GM12878 (cell line): ENCODE data around the gene GGACT. TPM values are rescaled to one million over a fixed set of nuclear protein-coding genes. Genes with fewer than 3 reads are reported as not detected.

Source experiments
- ATAC-seq: fragments of 200-7000 bp; cut with Tn5 transposase; 3 replicates; pipeline ENCODE4 v1.9.1; 2020; ENCODE audit warnings: mild to moderate bottlenecking, moderate library complexity
- BruUV-seq: library from RNA; stranded (reverse); fragments of 400-500 nt; replicated peaks from 2 replicates; lab custom pipeline; 2021; lab: Mats Ljungman, UMichigan
- CTCF ChIA-PET: fragments of 300-600 bp; sonication (Branson Sonifier 250); formaldehyde crosslinking; extraction: SDS; loops from one replicate; lab custom pipeline; 2021; ENCODE audit warnings: inconsistent platforms; lab: Yijun Ruan, JAX
- POLR2A ChIA-PET: fragments of 350-600 bp; formaldehyde crosslinking; extraction: SDS; loops from one replicate; lab custom pipeline; 2021; ENCODE audit warnings: inconsistent platforms; lab: Charles Lee
- RAD21 ChIA-PET: fragments of 300-600 bp; sonication (Branson Sonifier 250); formaldehyde crosslinking; loops from one replicate; lab custom pipeline; 2023; ENCODE audit warnings: antibody characterized with exemption; ENCODE audit not compliant: unreplicated experiment; lab: Charles Lee
- SMC1A ChIA-PET: fragments of 300-600 bp; sonication (Branson Sonifier 250); formaldehyde crosslinking; loops from one replicate; lab custom pipeline; 2023; ENCODE audit not compliant: unreplicated experiment, uncharacterized antibody; lab: Charles Lee
- DNase-seq: peaks from one replicate; pipeline ENCODE4 v3.0.0-alpha.2; 2011; ENCODE audit warnings: low read depth, low spot score
- FAIRE-seq: peaks from 3 replicates; lab custom pipeline; 2011; peaks lifted over from hg19 to GRCh38; lab: Jason Lieb, UNC
- H2AFZ ChIP-seq: 2 replicates; pipeline ENCODE4 v1.6.0; 2011; ENCODE audit warnings: low read depth, low read length, control low read depth; ENCODE audit not compliant: control insufficient read depth
- H3K27ac ChIP-seq: 2 replicates; pipeline ENCODE4 v1.5.1; 2011; ENCODE audit warnings: control low read depth; ENCODE audit not compliant: control insufficient read depth, insufficient read depth
- H3K27me3 ChIP-seq, 2 experiments: replicated peaks in 1 of 2; 2 replicates each; pipeline versions ENCODE4 v1.6.0 to v1.6.1; 2011; ENCODE audit warnings: low read length in 1 of 2; ENCODE audit not compliant: control insufficient read depth in 2 of 2, insufficient read depth in 2 of 2
- H3K36me3 ChIP-seq, 2 experiments: 2 replicates each; pipeline ENCODE4 v1.5.1; 2011; ENCODE audit warnings: low read length in 1 of 2; ENCODE audit not compliant: control insufficient read depth in 2 of 2, insufficient read depth in 2 of 2
- H3K4me1 ChIP-seq: 2 replicates; pipeline ENCODE4 v1.6.1; 2011; ENCODE audit warnings: mild to moderate bottlenecking, low read length, moderate library complexity, mixed read lengths; ENCODE audit not compliant: control insufficient read depth, insufficient read depth
- H3K4me2 ChIP-seq: 2 replicates; pipeline ENCODE4 v1.6.0; 2011; ENCODE audit warnings: control low read depth; ENCODE audit not compliant: control insufficient read depth, insufficient read depth
- H3K4me3 ChIP-seq: fragments of 200-600 bp; sonication (generic); 2 replicates; pipeline ENCODE4 v1.5.1; 2016
- H3K79me2 ChIP-seq: 2 replicates; pipeline ENCODE4 v1.6.0; 2011; ENCODE audit warnings: low read length; ENCODE audit not compliant: control insufficient read depth, insufficient read depth
- H3K9ac ChIP-seq: 2 replicates; pipeline ENCODE4 v1.8.0; 2011; ENCODE audit warnings: low read length, control low read depth, mixed read lengths; ENCODE audit not compliant: control insufficient read depth, insufficient read depth
- H3K9me3 ChIP-seq: replicated peaks from 3 replicates; pipeline ENCODE4 v1.5.1; 2011; ENCODE audit warnings: mild to moderate bottlenecking, low read length; ENCODE audit not compliant: control insufficient read depth, insufficient read depth
- H4K20me1 ChIP-seq: 2 replicates; pipeline ENCODE4 v1.6.0; 2011; ENCODE audit not compliant: control insufficient read depth, insufficient read depth
- ASH2L ChIP-seq: fragments of 300-600, 200-600 bp; sonication (generic); IDR thresholded peaks from 2 replicates; pipeline ENCODE4 v1.6.1; 2017; ENCODE audit warnings: low read depth, mild to moderate bottlenecking, borderline replicate concordance
- BCLAF1 ChIP-seq: fragments of 450-650 bp; IDR thresholded peaks from 2 replicates; pipeline ENCODE4 v1.6.1; 2017; ENCODE audit warnings: antibody characterized with exemption, mild to moderate bottlenecking, moderate library complexity
- CEBPZ ChIP-seq: fragments of 150-350 bp; IDR thresholded peaks from 2 replicates; pipeline ENCODE4 v1.6.1; 2016; ENCODE audit warnings: low read depth, low read length
- CHD1 ChIP-seq: IDR thresholded peaks from 2 replicates; pipeline ENCODE4 v1.6.1; 2012; ENCODE audit warnings: low read depth, low read length, improper control_type of control experiment
- ELK1 ChIP-seq: IDR thresholded peaks from 2 replicates; pipeline ENCODE4 v1.6.1; 2012; ENCODE audit warnings: low read depth, low read length, improper control_type of control experiment
- JUND ChIP-seq: IDR thresholded peaks from 2 replicates; pipeline ENCODE4 v1.6.1; 2012; ENCODE audit warnings: low read depth, mild to moderate bottlenecking, low read length, improper control_type of control experiment, moderate library complexity
- MEF2A ChIP-seq: IDR thresholded peaks from 2 replicates; pipeline ENCODE4 v1.6.1; 2011; ENCODE audit warnings: low read depth, mild to moderate bottlenecking, low read length, moderate library complexity; ENCODE audit not compliant: insufficient read depth
- MXI1 ChIP-seq: fragments of 150-350 bp; IDR thresholded peaks from 2 replicates; pipeline ENCODE4 v1.6.1; 2011; ENCODE audit warnings: low read depth, mild to moderate bottlenecking, inconsistent platforms, low read length, improper control_type of control experiment
- SP1 ChIP-seq: IDR thresholded peaks from one replicate; pipeline ENCODE4 v1.6.1; 2011; ENCODE audit warnings: low read depth, low read length
- STAT3 ChIP-seq: IDR thresholded peaks from 2 replicates; pipeline ENCODE4 v1.6.1; 2011; ENCODE audit warnings: low read depth, low read length, improper control_type of control experiment
- TAF1 ChIP-seq: IDR thresholded peaks from 2 replicates; pipeline ENCODE4 v1.6.1; 2011; ENCODE audit warnings: mild to moderate bottlenecking, low read depth, low read length, borderline replicate concordance
- WGBS: methylation state at CpG from one replicate; pipeline ENCODE4 v1.1.6; 2016; ENCODE audit warnings: low lambda C conversion rate; ENCODE audit not compliant: insufficient replicate concordance, insufficient coverage; ENCODE audit errors: missing lambda C conversion rate; 5-methylcytosine and 5-hydroxymethylcytosine counted together
- in situ Hi-C: fragments of 300-500 bp; cut with MboI; formaldehyde crosslinking; loops from 9 replicates; pipeline ENCODE4 v1.14.3; 2018; ENCODE audit warnings: mixed read lengths
- intact Hi-C: fragments of 100-400 bp; cut with micrococcal nuclease; formaldehyde crosslinking; loops from one replicate; pipeline ENCODE4 v1.14.2; 2022; ENCODE audit not compliant: unreplicated experiment
- polyA plus RNA-seq, 11 experiments: library from polyadenylated mRNA; depleted of rRNA in 4 of 11; unstranded in 6 of 11; stranded (reverse) in 5 of 11; fragments of >200 nt; fragmentation: Nextera tagmentation in 4 of 11; fragmentation: Illumina TruSeq in 1 of 11; extraction: Ambion mirVana in 4 of 11; extraction: Trizol in 1 of 11; gene quantifications; 1 replicate in 1 of 11; 2 replicates in 10 of 11; pipeline versions ENCODE4 v1.2.1 to v1.2.3, GENCODE V29; 2011 to 2016; ENCODE audit warnings: inconsistent platforms in 2 of 11, missing spikeins in 2 of 11, low read depth in 1 of 11
- total RNA-seq, 4 experiments: library from RNA; depleted of rRNA in 3 of 4; stranded (reverse); fragments of >200 nt in 3 of 4; fragmentation: Illumina TruSeq in 1 of 4; extraction: Trizol in 1 of 4; gene quantifications; 2 replicates each; pipeline versions ENCODE4 v1.2.1 to v1.2.3, GENCODE V29; 2013 to 2021
- TF ChIP-seq, protein P1 (sequence below): IDR thresholded peaks from 2 replicates; pipeline ENCODE4 v1.6.1; 2011; ENCODE audit warnings: low read depth, low read length, improper control_type of control experiment, borderline replicate concordance

Gene GGACT
- total and polyA plus RNA-seq, 10 of the 15 experiments (the other 5 are each of a cell fraction or from before 2014, with no cell fraction given) = 0.61 to 8.8 (median 4.2) TPM

GRCh38 chr13:100544866-100545683, 43.5 kb downstream of the GGACT start (continued):
- TF ChIP-seq CEBPZ = no peak
- no peak for TF ChIP-seq JUND
- TF ChIP-seq MEF2A = no peak
- TF ChIP-seq, all 136 proteins: peak for 0

GRCh38 chr13:100543872-100544602, 44.6 kb downstream of the GGACT start:
- in situ Hi-C loops (no loop called here), intact Hi-C loops (loop anchor here (1.0 to 10.0 kb wide), 2 partner anchors 644 to 889 kb away; no protein-coding TSS in a partner anchor)
- Histone ChIP-seq H3K4me3 (no peak overlapping the region), H4K20me1 (no peaks in the 10 kb centered on the region), H3K9me3 (no peaks in the 10 kb centered on the region), H3K36me3 (no peaks in the 10 kb centered on the region), H3K79me2 (no peaks in the 10 kb centered on the region), H2AFZ (no peak overlapping the region), H3K4me1 (peaks cover 6% of the 10 kb centered on the region), H3K27me3 (no peaks in the 10 kb centered on the region), H3K4me2 (no peak overlapping the region), H3K9ac (no peak overlapping the region), H3K27ac (no peak overlapping the region)
- ChIA-PET POLR2A (no interaction called here), CTCF (no interaction called here), RAD21 (no interaction called here), SMC1A (no interaction called here)
- no TSS peak for BruUV-seq
- no peak for ATAC-seq
- FAIRE-seq = no peak
- DNase-seq = no peak
- 88% methylated on average over 26 of the region's 26 CpGs for WGBS
- TF ChIP-seq SP1 (no peak), STAT3 (no peak), CHD1 (no peak), MXI1 (no peak), ELK1 (no peak), TAF1 (no peak), BCLAF1 (no peak), ASH2L (no peak)
- TF ChIP-seq, protein P1, sequence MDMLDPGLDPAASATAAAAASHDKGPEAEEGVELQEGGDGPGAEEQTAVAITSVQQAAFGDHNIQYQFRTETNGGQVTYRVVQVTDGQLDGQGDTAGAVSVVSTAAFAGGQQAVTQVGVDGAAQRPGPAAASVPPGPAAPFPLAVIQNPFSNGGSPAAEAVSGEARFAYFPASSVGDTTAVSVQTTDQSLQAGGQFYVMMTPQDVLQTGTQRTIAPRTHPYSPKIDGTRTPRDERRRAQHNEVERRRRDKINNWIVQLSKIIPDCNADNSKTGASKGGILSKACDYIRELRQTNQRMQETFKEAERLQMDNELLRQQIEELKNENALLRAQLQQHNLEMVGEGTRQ = no peak
